Ectodermal cell (in vitro differentiated cells): ENCODE measurements around the gene SH2D3A.
"Not testable (repeated sequence)": the region's sequence is repeated elsewhere in the genome, so short reads cannot be mapped to it uniquely, and the experiment has no call there.

Experiments used
- H3K27ac ChIP-seq: 2 replicates; pipeline ENCODE4 v1.7.0; 2013; ENCODE audit warnings: mild to moderate bottlenecking, low read depth, low read length; ENCODE audit not compliant: insufficient read depth, poor library complexity, severe bottlenecking
- H3K27me3 ChIP-seq: 2 replicates; pipeline ENCODE4 v1.7.0; 2013; ENCODE audit warnings: mild to moderate bottlenecking, low read length; ENCODE audit not compliant: insufficient read depth, control insufficient read depth, poor library complexity, severe bottlenecking
- H3K36me3 ChIP-seq: one replicate; pipeline ENCODE4 v1.7.0; 2013; ENCODE audit warnings: low read length; ENCODE audit not compliant: control insufficient read depth, insufficient read depth
- H3K4me1 ChIP-seq: one replicate; pipeline ENCODE4 v1.7.0; 2013; ENCODE audit warnings: low read length; ENCODE audit not compliant: control insufficient read depth, insufficient read depth
- H3K4me3 ChIP-seq: 2 replicates; pipeline ENCODE4 v1.7.0; 2013; ENCODE audit warnings: low read depth, low read length, control low read depth; ENCODE audit not compliant: insufficient read depth
- H3K9me3 ChIP-seq: 2 replicates; pipeline ENCODE4 v1.7.0; 2013; ENCODE audit warnings: mild to moderate bottlenecking, low read length, moderate library complexity; ENCODE audit not compliant: control insufficient read depth
- WGBS, 2 experiments: methylation state at CpG; one replicate each; pipeline ENCODE4 v1.1.7; 2013; ENCODE audit warnings: missing lambda C conversion rate in 2 of 2; 5-methylcytosine and 5-hydroxymethylcytosine counted together

SH2D3A gene

GRCh38 chr19:6714749-6715555 is 52.3 kb downstream of the SH2D3A start:
- Histone ChIP-seq H3K4me1 (no peaks in the 10 kb centered on the region), H3K9me3 (no peaks in the 10 kb centered on the region), H3K27me3 (peaks cover 23% of the 10 kb centered on the region), H3K36me3 (no peaks in the 10 kb centered on the region), H3K27ac (no peak overlapping the region), H3K4me3 (no peak overlapping the region)
- 82 to 83% methylated on average over 11 of the region's 11 CpGs for WGBS, 2 experiments

- Histone ChIP-seq H3K36me3 (no peaks in the 10 kb centered on the region), H3K4me1 (no peaks in the 10 kb centered on the region)
- WGBS, 2 experiments, result 83 to 85% methylated on average over 24 of the region's 24 CpGs
Observed at GRCh38 chr19:6713773-6714692, 53.2 kb downstream of the SH2D3A start.

GRCh38 chr19:6712692-6713670 is 54.3 kb downstream of the SH2D3A start:
- H3K4me3 ChIP-seq, result no peak overlapping the region
- 90 to 91% methylated on average over 20 of the region's 20 CpGs for WGBS, 2 experiments
- peaks cover 41% of the 10 kb centered on the region for H3K27me3 ChIP-seq
- H3K36me3 ChIP-seq, result no peaks in the 10 kb centered on the region
- H3K4me1 ChIP-seq, result no peaks in the 10 kb centered on the region
- no peaks in the 10 kb centered on the region for H3K9me3 ChIP-seq
- H3K27ac ChIP-seq, result no peak overlapping the region

More at GRCh38 chr19:6713773-6714692, 53.2 kb downstream of the SH2D3A start:
- Histone ChIP-seq H3K4me3 (no peak overlapping the region), H3K27me3 (peaks cover 32% of the 10 kb centered on the region), H3K27ac (no peak overlapping the region), H3K9me3 (no peaks in the 10 kb centered on the region)

GRCh38 chr19:6712231-6712630 is 55.0 kb downstream of the SH2D3A start:
- 91 to 92% methylated on average over 16 of the region's 16 CpGs for WGBS, 2 experiments
- peaks cover 41% of the 10 kb centered on the region for H3K27me3 ChIP-seq
- no peaks in the 10 kb centered on the region for H3K4me1 ChIP-seq
- H3K9me3 ChIP-seq, result no peaks in the 10 kb centered on the region
- H3K36me3 ChIP-seq, result no peaks in the 10 kb centered on the region
- H3K4me3 ChIP-seq, result no peak overlapping the region
- no peak overlapping the region for H3K27ac ChIP-seq

- Histone ChIP-seq H3K36me3 (no peaks in the 10 kb centered on the region), H3K4me3 (no peak overlapping the region), H3K27me3 (peaks cover 41% of the 10 kb centered on the region), H3K27ac (no peak overlapping the region), H3K9me3 (no peaks in the 10 kb centered on the region), H3K4me1 (no peaks in the 10 kb centered on the region)
- 75 to 81% methylated on average over 10 of the region's 10 CpGs for WGBS, 2 experiments
Observed at GRCh38 chr19:6711605-6712004, 55.6 kb downstream of the SH2D3A start.

- H3K9me3 ChIP-seq, result no peaks in the 10 kb centered on the region
- H3K36me3 ChIP-seq, result no peaks in the 10 kb centered on the region
- H3K27me3 ChIP-seq, result peaks cover 41% of the 10 kb centered on the region
- H3K4me1 ChIP-seq, result no peaks in the 10 kb centered on the region
- no peak overlapping the region for H3K4me3 ChIP-seq
- no peak overlapping the region for H3K27ac ChIP-seq
- WGBS, 2 experiments, result 63 to 65% methylated on average over 9 of the region's 9 CpGs
Observed at GRCh38 chr19:6711078-6711361, 56.2 kb downstream of the SH2D3A start.

GRCh38 chr19:6710273-6711077 is 56.8 kb downstream of the SH2D3A start:
- no peaks in the 10 kb centered on the region for H3K36me3 ChIP-seq
- 37 to 39% methylated on average over 30 of the region's 30 CpGs for WGBS, 2 experiments
- peaks cover 41% of the 10 kb centered on the region for H3K27me3 ChIP-seq
- H3K4me3 ChIP-seq, result no peak overlapping the region
- H3K4me1 ChIP-seq, result no peaks in the 10 kb centered on the region
- H3K9me3 ChIP-seq, result no peaks in the 10 kb centered on the region
- H3K27ac ChIP-seq, result no peak overlapping the region

- peaks cover 41% of the 10 kb centered on the region for H3K27me3 ChIP-seq
- H3K27ac ChIP-seq, result no peak overlapping the region
- no peaks in the 10 kb centered on the region for H3K4me1 ChIP-seq
- WGBS, 2 experiments, result 52 to 54% methylated on average over 14 of the region's 14 CpGs
- no peaks in the 10 kb centered on the region for H3K9me3 ChIP-seq
- H3K4me3 ChIP-seq, result no peak overlapping the region
- H3K36me3 ChIP-seq, result no peaks in the 10 kb centered on the region
Observed at GRCh38 chr19:6709549-6709948, 57.7 kb downstream of the SH2D3A start.

- 89 to 91% methylated on average over 12 of the region's 12 CpGs for WGBS, 2 experiments
- H3K27ac ChIP-seq, H3K36me3 ChIP-seq, H3K4me1 ChIP-seq, H3K4me3 ChIP-seq, H3K9me3 ChIP-seq: not testable (repeated sequence)
- H3K27me3 ChIP-seq, result peaks cover 41% of the 10 kb centered on the region
Observed at GRCh38 chr19:6708913-6709312, 58.3 kb downstream of the SH2D3A start.
